ENCODE results near the gene GCNT2. TPM values are rescaled to one million over a fixed set of nuclear protein-coding genes. Genes with fewer than 3 reads are reported as not detected.

GCNT2 gene
- total RNA-seq, 1 experiment from 2014 or later, result 51.2 TPM

- no peak for TF ChIP-seq PREB (CRISPR knock-in tag; IDR thresholded peaks at IDR 0.05; ENCODE audit: borderline replicate concordance)
- TF ChIP-seq, protein P1, sequence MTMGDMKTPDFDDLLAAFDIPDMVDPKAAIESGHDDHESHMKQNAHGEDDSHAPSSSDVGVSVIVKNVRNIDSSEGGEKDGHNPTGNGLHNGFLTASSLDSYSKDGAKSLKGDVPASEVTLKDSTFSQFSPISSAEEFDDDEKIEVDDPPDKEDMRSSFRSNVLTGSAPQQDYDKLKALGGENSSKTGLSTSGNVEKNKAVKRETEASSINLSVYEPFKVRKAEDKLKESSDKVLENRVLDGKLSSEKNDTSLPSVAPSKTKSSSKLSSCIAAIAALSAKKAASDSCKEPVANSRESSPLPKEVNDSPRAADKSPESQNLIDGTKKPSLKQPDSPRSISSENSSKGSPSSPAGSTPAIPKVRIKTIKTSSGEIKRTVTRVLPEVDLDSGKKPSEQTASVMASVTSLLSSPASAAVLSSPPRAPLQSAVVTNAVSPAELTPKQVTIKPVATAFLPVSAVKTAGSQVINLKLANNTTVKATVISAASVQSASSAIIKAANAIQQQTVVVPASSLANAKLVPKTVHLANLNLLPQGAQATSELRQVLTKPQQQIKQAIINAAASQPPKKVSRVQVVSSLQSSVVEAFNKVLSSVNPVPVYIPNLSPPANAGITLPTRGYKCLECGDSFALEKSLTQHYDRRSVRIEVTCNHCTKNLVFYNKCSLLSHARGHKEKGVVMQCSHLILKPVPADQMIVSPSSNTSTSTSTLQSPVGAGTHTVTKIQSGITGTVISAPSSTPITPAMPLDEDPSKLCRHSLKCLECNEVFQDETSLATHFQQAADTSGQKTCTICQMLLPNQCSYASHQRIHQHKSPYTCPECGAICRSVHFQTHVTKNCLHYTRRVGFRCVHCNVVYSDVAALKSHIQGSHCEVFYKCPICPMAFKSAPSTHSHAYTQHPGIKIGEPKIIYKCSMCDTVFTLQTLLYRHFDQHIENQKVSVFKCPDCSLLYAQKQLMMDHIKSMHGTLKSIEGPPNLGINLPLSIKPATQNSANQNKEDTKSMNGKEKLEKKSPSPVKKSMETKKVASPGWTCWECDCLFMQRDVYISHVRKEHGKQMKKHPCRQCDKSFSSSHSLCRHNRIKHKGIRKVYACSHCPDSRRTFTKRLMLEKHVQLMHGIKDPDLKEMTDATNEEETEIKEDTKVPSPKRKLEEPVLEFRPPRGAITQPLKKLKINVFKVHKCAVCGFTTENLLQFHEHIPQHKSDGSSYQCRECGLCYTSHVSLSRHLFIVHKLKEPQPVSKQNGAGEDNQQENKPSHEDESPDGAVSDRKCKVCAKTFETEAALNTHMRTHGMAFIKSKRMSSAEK (CRISPR knock-in tag; IDR thresholded peaks at IDR 0.05; ENCODE audit: borderline replicate concordance), result no peak
- no peak for TF ChIP-seq SOX15 (CRISPR knock-in tag; IDR thresholded peaks at IDR 0.05)
- TF ChIP-seq, protein P2, sequence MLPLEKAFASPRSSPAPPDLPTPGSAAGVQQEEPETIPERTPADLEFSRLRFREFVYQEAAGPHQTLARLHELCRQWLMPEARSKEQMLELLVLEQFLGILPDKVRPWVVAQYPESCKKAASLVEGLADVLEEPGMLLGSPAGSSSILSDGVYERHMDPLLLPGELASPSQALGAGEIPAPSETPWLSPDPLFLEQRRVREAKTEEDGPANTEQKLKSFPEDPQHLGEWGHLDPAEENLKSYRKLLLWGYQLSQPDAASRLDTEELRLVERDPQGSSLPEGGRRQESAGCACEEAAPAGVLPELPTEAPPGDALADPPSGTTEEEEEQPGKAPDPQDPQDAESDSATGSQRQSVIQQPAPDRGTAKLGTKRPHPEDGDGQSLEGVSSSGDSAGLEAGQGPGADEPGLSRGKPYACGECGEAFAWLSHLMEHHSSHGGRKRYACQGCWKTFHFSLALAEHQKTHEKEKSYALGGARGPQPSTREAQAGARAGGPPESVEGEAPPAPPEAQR (CRISPR knock-in tag; IDR thresholded peaks at IDR 0.05), result no peak
- TF ChIP-seq, protein P3, sequence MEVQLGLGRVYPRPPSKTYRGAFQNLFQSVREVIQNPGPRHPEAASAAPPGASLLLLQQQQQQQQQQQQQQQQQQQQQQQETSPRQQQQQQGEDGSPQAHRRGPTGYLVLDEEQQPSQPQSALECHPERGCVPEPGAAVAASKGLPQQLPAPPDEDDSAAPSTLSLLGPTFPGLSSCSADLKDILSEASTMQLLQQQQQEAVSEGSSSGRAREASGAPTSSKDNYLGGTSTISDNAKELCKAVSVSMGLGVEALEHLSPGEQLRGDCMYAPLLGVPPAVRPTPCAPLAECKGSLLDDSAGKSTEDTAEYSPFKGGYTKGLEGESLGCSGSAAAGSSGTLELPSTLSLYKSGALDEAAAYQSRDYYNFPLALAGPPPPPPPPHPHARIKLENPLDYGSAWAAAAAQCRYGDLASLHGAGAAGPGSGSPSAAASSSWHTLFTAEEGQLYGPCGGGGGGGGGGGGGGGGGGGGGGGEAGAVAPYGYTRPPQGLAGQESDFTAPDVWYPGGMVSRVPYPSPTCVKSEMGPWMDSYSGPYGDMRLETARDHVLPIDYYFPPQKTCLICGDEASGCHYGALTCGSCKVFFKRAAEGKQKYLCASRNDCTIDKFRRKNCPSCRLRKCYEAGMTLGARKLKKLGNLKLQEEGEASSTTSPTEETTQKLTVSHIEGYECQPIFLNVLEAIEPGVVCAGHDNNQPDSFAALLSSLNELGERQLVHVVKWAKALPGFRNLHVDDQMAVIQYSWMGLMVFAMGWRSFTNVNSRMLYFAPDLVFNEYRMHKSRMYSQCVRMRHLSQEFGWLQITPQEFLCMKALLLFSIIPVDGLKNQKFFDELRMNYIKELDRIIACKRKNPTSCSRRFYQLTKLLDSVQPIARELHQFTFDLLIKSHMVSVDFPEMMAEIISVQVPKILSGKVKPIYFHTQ (CRISPR knock-in tag; IDR thresholded peaks at IDR 0.05), result no peak
- TF ChIP-seq ATF3 (CRISPR knock-in tag; conservative IDR thresholded peaks at IDR 0.05), result no peak
- TF ChIP-seq, protein P4, sequence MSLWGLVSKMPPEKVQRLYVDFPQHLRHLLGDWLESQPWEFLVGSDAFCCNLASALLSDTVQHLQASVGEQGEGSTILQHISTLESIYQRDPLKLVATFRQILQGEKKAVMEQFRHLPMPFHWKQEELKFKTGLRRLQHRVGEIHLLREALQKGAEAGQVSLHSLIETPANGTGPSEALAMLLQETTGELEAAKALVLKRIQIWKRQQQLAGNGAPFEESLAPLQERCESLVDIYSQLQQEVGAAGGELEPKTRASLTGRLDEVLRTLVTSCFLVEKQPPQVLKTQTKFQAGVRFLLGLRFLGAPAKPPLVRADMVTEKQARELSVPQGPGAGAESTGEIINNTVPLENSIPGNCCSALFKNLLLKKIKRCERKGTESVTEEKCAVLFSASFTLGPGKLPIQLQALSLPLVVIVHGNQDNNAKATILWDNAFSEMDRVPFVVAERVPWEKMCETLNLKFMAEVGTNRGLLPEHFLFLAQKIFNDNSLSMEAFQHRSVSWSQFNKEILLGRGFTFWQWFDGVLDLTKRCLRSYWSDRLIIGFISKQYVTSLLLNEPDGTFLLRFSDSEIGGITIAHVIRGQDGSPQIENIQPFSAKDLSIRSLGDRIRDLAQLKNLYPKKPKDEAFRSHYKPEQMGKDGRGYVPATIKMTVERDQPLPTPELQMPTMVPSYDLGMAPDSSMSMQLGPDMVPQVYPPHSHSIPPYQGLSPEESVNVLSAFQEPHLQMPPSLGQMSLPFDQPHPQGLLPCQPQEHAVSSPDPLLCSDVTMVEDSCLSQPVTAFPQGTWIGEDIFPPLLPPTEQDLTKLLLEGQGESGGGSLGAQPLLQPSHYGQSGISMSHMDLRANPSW (CRISPR knock-in tag; conservative IDR thresholded peaks at IDR 0.05; ENCODE audit: low read depth), result no peak
- TF ChIP-seq, protein P5, sequence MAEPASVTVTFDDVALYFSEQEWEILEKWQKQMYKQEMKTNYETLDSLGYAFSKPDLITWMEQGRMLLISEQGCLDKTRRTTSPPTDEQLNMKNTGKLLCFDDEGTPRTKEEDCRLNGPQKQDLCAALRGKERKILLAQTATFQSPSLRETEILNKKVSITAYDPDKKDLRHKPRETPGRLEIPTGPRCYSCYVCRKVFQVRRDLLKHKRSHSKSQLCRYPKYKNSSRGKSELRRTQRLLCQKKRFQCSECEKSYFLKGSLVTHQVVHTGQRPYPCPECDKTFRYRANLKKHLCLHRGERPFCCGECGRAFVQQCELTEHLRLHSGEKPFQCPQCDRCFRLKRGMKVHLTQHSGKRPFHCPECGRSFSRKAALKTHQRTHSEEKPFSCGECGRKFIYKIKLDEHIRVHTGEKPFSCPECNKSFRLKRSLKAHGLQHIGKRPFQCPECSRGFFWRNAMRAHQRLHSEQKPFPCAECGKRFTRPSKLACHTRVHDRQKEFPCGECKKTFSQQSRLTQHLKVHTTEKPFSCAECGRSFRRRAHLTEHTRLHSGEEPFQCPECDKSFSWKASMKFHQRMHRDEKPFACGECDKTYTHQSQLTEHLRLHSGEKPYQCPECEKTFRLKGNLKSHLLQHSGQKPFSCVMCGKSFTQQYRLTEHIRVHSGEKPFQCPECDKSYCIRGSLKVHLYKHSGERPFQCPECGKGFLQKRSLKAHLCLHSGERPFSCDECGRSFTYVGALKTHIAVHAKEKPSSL (CRISPR knock-in tag; conservative IDR thresholded peaks at IDR 0.05), result no peak
- no peak for TF ChIP-seq FOXK1 (CRISPR knock-in tag; IDR thresholded peaks at IDR 0.05)
Observed at GRCh38 chr6:10540073-10540746, 19.1 kb downstream of the GCNT2 start (continued).
